ENCODE results near the gene CDNF.
"Not testable (repeated sequence)": the region's sequence is repeated elsewhere in the genome, so short reads cannot be mapped to it uniquely, and the experiment has no call there.

The CDNF gene

DNA sequence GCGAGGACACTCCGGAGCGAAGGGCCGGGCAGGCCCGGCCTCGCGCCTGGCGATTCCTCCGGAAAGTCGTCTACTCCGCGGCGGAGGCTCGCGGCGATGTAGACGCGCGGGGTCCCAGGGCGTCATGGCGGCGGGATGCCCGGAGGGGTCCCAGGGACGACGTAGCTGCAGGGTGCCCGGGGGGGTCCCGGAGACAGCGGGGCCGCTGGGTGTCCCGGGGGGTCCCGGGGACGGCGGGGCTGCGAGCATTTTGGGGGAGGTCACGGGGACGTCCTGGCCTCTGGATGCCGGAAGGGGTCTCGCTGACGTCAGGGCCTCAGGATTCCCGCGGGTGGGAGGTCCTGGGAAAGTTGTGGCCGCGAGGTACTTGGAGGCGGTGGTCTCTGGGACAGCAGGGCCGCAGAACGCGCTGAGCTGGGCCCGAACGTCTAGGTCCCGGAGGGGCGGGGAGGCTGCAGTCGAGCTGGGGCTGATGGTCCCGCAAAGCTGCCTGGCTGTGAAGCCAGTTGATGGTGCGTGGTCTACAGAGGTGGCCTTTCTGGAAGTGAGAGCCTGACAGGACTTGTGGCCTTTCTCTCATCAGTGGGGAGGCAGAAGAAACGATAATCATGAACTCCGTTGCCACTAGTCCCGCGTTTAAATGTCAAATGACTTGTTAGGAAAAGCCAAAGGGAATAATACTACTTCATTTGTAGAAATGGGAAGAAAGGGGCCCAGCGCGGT, 906 bp upstream of the CDNF start:
- peak; percentile 16 for DNase-seq (ENCODE audit: low spot score)

DNA sequence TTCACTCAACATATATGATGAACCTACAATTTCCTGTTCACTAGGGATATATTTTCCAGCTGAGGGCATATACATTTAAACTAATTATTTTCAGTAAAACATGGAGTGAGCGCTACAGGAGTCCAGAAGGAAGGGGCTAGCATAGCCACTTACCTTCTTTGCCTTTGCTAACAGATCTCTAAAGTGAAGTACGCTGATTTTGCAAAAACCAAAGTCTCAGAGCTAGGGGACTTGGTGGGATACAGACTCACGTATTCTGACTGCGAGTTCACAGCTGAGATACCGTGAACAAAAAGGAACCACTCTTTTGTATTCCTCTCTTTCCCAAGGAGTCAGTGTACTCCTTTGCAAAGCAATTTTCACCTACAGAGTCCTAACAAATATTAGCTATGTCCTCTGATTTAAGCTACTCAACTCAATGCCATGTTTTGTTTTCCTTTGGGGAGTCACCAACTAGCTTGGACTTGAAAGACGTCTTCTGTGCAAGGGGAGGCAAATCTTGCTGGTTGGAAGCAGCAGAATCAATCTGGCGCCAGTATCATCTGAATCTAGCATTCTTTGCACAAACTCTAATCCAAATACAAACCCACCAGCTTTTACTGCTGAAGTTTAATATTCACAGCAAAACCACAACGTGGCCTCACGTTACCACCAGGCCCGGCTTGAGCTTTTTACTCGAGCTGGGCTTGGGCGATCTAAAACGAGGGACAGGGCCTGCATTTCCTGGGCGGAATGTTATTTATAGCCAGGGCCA, 657 bp downstream of the CDNF start:
- no peak for DNase-seq (ENCODE audit: low spot score)

DNA sequence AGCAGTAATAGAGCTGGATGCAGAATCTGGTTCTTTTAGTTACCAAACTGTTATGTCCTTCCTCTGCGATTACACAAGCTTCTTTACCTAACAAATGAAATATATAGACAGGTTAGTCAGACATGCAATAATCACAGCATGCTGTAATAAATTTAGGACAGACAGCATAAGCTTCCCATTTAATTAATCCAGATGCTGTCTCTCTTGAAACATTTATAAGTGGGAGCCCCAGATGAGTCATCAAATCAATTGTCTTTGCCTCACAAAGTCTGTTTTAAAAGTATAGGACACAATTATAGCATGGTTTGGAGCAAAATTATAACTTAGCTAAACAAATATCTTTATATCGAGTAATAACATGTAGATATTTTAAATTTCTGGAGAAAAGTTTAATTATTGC, 1.6 kb downstream of the CDNF start:
- DNase-seq (ENCODE audit: low spot score): peak; percentile 9

DNA sequence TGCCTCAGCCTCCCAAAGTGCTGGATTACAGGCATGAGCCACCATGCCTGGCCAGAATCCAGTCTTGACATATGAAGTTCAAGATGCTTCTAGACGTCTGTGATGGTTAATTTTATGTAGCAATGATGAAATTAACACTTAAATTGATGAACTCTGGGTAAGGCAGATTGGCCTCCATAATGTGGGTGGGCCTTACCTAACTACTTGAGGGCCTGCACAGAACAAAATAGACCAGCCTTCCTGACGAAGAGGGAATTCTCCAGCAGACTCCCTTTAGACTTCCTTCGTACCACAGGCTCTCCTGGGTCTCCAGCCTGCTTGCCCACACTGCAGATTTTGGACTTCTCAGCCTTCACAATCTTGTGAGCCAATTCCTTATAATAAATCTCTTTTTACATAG, 4.7 kb downstream of the CDNF start:
- DNase-seq (ENCODE audit: low spot score): no peak

DNA sequence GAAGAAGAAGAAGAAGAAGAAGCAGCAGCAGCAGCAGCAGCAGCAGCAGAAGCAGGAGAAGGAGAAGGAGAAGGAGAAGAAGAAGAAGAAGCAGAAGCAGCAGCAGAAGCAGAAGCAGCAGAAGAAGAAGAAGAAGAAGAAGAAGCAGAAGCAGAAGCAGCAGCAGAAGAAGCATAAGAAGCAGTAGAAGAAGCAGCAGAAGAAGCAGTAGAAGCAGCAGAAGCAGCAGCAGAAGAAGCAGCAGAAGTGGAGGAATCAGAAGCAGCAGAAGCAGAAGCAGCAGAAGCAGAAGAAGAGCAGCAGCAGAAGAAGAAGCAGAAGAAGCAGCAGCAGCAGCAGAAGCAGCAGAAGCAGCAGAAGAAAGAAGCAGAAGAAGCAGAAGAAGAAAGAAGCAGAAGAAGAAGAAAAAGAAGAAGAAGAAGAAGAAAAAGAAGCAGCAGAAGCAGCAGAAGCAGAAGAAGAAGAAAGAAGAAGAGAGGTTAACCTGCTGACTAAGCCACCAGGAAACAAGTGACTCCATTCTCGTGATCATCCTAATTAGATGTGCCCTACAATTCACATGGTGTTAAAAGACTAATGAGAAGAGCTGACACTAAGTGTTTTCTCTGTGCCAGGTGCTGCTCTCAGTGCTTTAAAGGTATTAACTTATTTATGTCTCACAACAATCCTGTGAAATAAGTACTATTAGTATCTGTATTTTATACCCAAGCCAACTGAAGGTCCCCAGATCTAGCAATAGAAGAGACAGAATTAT, 11.6 kb downstream of the CDNF start:
- no peak for DNase-seq (ENCODE audit: low spot score)

DNA sequence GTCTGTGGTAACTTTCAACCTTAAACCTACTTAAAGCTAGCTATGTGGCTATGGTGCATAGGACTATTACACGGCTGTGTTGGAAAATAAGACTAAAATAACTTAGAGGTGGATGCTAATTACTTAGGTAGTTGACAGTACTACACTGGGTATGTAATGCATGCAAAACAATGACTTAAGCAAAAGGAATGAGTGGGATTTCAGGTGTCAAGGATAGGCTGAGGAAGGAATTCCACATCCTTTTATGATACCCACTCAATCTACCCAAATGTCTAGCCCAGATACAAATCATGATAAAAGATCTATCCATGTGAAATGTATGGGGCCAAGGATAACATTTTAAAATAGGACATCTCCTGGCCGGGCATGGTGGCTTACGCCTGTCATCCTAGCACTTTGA, 13.9 kb downstream of the CDNF start:
- DNase-seq (ENCODE audit: low spot score): no peak

DNA sequence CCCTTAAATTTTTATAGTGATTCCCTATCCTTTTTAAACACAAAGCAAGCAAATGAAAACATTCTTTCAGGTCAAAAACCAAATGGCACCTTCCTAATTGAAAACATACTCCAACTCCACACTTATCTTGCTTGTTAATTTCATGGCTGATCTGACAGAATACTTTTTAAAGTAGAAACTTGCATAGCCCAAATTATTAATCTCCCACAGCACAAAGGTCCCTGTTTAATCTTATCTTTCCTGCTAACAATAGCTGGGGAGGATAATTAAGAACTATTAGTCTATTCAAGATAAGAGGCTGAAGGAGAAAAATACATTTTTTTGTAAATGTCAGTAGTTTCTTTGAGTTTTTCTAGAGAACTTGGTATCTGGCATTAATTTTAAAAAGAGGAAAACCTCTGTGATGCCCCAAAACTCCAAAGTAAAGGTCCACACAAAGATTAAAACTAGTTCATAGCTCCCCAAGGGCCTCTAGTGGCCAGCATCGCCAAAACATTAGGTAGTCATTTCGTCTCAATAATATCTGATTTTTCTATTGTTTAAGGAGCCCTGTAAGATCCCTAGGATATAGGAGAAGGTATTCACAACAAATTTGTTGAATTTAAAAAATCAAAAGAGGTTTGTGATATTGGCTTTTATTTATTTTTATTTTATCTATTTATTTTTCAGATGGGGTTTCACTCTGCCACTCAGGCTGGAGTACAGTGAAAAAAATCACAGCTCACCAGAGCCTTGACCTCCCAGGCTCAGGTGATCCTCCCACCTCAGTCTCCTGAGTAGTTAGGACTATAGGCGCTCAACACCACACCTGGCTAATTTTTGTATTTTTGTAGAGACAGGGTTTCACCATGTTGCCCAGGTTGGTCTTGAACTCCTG, 14.7 kb downstream of the CDNF start:
- DNase-seq (ENCODE audit: low spot score): peak; percentile 23

DNA sequence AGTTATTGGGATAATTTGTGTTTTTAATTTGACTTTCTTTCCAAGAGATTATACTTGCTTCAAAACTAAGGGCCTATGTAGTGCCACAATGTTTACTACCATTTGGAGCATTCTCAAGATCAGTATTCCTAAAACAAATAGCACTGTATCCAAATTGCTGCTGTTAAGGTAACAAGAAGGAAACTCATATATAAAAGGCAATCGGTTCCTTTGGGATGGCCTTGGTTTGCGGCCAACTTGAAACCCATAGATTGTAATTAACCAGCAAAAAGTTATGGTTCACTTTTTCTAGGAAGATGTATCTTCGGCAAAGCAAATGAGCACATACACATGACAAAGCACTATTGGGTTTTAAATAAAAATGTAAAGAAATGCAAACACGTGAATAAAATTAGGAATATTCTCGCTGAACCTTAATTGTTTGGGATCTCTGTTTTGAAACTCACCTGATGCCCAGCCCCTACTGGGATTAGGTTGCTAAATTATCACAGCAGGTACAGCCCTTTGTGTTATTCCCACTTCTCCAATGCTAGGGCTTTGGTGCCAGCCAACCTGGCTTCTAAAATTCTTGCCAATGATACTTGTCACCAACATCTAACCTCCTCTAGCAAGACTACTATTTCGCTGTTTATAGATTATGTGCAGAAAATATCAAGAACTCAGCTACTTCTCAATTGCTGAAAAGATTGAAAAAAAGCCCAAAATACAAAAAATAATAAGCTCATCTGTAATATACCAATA, 16.0 kb downstream of the CDNF start:
- DNase-seq (ENCODE audit: low spot score): no peak

DNA sequence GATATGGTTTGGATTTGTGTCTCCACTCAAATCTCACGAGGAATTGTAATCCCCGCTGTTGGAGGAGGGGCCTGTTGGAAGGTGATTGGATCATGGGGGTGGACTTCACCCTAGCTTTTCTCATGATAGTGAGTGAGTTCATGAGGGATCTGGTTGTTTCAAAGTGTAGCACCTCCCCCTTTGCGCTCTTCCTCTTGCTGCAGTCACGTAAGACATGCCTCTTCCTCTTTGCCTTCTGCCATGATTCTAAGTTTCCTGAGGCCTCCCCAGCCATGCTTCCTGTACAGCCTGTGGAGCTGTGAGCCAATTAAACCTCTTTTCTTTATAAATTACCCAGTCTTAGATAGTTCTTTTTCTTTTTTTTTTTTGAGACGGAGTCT, 17.1 kb downstream of the CDNF start:
- no peak for DNase-seq (ENCODE audit: low spot score)

DNA sequence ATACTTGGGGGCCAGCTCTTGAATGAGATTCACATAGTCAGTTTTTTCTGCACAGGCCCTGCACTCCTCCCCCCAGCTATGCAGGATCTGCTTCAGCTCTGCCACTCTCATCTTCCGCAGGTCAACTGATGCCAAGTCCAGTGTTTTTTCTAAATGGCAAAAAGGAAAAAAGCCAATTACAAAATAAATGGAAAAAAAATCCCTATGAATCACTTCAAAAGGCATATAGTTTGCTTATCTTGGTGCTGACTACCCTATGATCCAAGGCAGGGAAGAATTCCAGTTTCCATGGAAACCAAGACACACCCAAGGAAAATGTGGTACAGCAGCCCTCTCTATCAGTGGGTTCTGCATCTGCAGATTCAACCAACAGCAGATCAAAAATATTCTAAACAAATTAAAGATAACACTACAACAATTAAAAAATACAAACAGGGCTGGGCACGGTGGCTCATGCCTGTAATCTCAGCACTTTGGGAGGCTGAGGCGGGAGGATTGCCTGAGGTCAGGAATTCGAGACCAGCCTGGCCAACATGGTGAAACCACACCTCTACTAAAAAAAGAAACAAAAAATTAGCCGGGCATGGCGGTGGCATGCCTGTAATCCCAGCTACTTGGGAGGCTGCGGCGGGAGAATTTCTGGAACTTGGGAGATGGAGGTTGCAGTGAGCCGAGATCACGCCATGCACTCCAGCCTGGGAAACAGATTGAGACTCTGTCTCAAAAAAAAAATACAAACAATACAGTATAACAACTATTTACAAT, 17.6 kb downstream of the CDNF start:
- DNase-seq (ENCODE audit: low spot score): peak; percentile 38

DNA sequence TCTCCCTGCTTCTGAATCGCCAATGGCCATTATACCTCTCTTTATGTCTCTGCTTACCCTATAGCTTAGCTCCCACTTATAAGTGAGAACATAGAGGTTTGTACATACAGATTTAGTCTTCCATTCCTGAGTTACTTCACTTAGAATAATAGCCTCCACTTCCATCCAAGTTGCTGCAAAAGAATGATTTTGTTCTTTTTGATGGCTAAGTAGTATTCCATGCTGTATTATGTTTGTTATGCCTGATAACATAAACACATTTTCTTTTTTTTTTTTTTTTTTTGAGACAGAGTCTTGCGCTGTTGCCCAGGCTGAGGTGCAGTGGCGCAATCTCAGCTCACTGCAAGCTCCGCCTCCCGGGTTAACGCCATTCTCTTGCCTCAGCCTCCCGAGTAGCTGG, 21.1 kb downstream of the CDNF start:
- not testable (repeated sequence) for DNase-seq (ENCODE audit: low spot score)

DNA sequence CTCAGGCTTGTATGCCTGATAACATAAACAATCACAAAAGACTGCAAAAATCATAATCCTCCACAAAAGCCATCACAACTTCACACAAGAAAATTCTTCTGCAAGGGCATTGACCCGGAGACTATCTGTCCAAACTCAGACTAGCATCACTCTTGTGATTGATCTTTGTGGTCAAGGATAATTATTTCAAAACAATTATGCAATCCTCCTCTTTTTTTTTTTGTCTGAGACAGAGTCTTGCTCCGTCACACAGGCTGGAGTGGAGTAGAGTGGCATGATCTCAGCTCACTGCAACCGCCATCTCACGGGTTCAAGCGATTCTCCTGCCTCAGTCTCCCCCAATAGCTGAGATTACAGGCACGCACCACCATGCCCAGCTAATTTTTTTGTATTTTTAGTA, 22.2 kb downstream of the CDNF start:
- no peak for DNase-seq (ENCODE audit: low spot score)

DNA sequence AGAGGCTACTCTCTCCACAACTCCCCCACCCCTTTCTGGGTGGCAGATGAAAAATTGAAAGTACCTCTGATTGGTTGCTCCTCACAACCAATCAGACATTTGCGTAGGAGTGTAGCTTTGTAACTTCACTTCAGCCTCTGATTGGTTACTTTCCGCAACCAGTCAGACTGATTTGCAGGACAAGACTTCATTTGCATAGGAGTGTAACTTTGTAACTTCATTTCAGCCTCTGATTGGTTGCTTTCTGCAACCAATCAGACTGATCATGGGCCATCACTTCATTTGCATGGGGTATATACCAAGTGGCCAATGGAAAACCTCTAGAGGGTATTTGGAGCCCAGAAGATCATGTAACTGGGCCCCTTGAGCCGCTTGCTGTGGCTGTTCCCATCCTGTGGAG, 25.6 kb downstream of the CDNF start:
- DNase-seq (ENCODE audit: low spot score): no peak

DNA sequence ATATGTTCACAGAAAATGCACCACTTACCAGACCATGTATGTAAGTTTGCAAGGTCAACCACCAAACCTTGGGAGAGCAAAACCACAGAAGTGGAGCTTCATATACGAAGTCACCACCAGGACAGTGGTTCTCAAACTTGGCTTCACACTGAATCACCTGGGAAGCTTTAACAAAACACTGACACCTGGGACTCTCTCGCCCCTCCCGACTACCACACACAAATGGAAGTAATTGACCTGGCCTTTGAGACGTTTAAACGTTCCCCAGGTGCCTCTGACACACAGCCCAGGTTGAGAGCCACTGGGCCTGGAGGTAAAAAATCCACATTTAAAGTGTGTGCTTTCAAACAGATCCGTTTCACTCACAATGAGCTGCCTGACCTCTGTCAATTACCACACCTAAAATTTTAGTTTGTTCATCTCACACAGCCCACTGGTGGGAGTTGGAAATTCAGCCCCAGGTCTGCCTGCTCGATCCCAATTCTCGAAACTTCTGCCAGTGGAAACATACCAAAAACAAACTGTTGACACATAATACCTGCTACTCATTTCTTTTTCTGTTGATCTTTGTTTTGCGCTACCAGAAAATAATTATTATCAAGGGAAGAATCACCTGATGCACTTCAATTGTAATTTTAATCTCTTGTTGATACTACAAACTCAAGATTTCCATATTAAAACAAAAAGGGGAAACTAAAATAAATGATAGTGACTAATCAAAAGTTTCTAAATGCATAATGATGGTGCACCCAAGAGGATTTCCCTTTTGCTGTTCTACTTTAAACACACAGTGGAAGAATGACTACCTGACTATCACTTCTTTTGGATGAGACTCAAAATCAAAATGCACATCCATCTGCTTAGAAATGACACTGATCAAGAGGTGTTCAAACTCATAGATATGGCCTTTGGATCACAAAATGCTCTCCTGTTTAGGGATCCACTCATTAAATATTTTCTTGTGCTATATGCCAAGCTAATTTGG, 26.6 kb downstream of the CDNF start:
- DNase-seq (ENCODE audit: low spot score): no peak

DNA sequence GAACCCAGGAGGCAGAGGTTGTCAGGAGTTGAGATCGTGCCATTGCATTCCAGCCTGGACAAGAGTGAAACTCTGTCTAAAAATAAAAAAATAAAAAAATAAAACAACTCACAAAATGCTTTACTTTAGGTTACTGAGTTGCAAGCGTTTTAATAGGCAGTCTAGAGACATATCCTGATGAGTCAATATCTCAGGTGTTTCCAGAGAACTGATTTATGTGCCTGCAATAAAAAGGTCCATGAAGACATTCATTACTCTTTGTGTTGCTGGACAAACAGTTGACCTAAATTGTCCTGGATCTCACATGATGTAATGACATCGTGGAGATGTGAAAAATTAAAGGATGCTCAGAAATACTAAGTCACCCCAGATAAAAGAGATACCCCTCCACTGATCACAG, 31.5 kb downstream of the CDNF start:
- no peak for DNase-seq (ENCODE audit: low spot score)

DNA sequence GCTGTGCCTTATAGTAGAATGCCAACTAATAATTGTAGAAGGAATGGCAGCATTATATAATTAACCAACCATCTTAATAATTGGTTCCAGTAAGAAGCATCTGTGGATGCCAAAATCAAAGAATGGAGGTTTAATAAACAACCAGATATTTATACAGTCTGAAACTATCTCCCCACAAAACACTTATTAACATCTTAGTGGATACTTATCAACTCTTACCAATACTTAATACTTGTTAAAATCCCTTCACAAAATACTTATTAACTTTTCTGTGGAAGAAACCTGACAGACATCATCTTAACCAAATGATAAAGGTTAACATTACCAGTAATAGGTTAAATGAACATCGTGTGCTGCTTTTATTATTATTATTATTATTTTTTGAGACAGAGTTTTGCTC, 34.0 kb downstream of the CDNF start:
- no peak for DNase-seq (ENCODE audit: low spot score)

DNA sequence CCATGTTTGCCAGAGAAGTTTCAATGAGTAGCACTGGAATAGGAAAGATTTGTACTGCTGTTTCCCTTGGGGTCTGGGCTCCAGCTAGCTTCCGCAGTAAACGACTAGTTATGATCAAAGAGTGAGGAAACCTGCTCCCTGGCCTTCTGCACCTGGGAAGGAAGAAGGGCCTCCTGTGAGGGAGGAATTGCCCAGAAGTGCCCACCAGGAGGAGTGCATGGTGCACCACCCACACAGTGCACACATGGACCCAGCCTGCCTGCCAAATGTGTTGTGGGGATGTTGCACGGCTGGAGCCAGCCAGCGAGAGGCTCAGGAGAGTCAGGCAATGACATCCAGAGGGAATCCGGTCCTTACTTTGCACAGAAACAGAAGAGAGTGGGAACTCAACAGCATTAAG, 36.1 kb downstream of the CDNF start:
- DNase-seq (ENCODE audit: low spot score): no peak

DNA sequence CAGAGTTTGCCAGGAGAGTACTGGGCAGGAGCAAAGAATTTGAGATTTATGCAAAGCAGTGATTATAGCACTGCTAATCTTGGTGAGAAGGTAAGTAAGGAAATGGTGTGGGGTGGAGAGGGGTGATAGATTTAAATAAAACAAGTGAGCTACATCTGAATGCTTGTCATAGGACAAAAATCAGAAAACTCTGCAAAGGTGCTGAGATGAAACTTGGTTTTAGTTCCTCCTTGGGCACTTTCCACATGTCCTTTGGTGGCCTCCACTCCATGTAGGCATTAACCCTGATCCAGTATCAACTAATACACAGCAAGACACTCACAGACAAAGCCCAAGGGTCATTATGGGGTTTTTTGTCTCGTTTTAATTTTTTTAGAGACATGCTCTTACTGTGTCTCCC, 37.4 kb downstream of the CDNF start:
- DNase-seq (ENCODE audit: low spot score): no peak

DNA sequence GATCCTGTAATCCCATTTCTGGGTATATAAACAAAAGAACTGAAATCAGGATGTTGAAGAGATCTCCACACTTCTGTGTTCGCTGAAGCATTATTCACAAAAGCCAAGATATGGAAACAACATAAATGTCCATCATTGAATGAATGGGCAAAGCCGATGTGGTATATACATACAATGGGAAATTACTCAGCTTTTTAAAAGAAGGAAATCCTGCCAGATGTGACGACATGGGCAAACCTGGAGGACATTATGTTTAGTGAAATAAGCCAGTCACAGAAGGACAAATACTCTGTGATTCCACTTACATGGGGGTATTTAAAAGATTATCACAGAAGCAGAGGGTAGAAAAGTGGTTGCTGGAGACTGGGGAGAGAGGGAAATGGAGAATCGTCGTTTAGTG, 39.2 kb downstream of the CDNF start:
- no peak for DNase-seq (ENCODE audit: low spot score)

Data from putamen (tissue), 1 donor.